Liver (tissue), 9 donors: ENCODE results near the gene GRM1. TPM values are rescaled to one million over a fixed set of nuclear protein-coding genes. Genes with fewer than 3 reads are reported as not detected.

Experiments
- DNase-seq: peaks from one replicate; pipeline ENCODE4 v3.0.0-alpha.2; 2017; ENCODE audit warnings: low spot score
- H3K27ac ChIP-seq, 2 donors: one replicate each; pipeline ENCODE4 v1.7.0; 2013; ENCODE audit warnings: inconsistent platforms in 2 of 2, low read length in 2 of 2, control low read depth in 1 of 2, low read depth in 1 of 2, mild to moderate bottlenecking in 1 of 2
- H3K27me3 ChIP-seq, 4 donors: one replicate each; pipeline versions ENCODE4 v1.6.1 to v1.7.0; 2013; ENCODE audit warnings: low read length in 3 of 4, inconsistent platforms in 1 of 4, mild to moderate bottlenecking in 1 of 4, moderate library complexity in 1 of 4; ENCODE audit not compliant: control insufficient read depth in 4 of 4, insufficient read depth in 4 of 4
- H3K36me3 ChIP-seq, 4 donors: one replicate each; pipeline versions ENCODE4 v1.6.1 to v1.7.0; 2013; ENCODE audit warnings: low read length in 3 of 4, mild to moderate bottlenecking in 3 of 4, low read depth in 1 of 4, moderate library complexity in 1 of 4; ENCODE audit not compliant: control insufficient read depth in 4 of 4, insufficient read depth in 3 of 4
- H3K4me1 ChIP-seq, 4 donors: one replicate each; pipeline versions ENCODE4 v1.6.1 to v1.7.0; 2013; ENCODE audit warnings: low read length in 3 of 4, mild to moderate bottlenecking in 3 of 4, moderate library complexity in 1 of 4; ENCODE audit not compliant: control insufficient read depth in 4 of 4, insufficient read depth in 4 of 4
- H3K4me3 ChIP-seq, 3 donors: one replicate each; pipeline versions ENCODE4 v1.6.1 to v1.7.0; 2013; ENCODE audit warnings: low read length in 3 of 3, control low read depth in 1 of 3, low read depth in 1 of 3, mild to moderate bottlenecking in 1 of 3
- H3K9ac ChIP-seq, 2 donors: one replicate each; pipeline ENCODE4 v1.7.0; 2013; ENCODE audit warnings: low read length in 2 of 2, mild to moderate bottlenecking in 2 of 2, moderate library complexity in 2 of 2, control low read depth in 1 of 2, low read depth in 1 of 2
- H3K9me3 ChIP-seq, 4 donors: one replicate each; pipeline versions ENCODE4 v1.6.1 to v1.7.0; 2013; ENCODE audit warnings: low read length in 3 of 4; ENCODE audit not compliant: control insufficient read depth in 4 of 4
- EGR1 ChIP-seq, 2 donors: IDR thresholded peaks; 2 replicates each; pipeline ENCODE4 v1.6.1; 2016 to 2018; ENCODE audit warnings: antibody characterized with exemption in 2 of 2, low read depth in 2 of 2
- FOXA2 ChIP-seq: IDR thresholded peaks from 2 replicates; pipeline ENCODE4 v1.6.1; 2016; ENCODE audit warnings: antibody characterized with exemption
- GABPA ChIP-seq, 2 donors: IDR thresholded peaks in 1 of 2; conservative IDR thresholded peaks in 1 of 2; 2 replicates each; pipeline ENCODE4 v1.6.1; 2016; ENCODE audit warnings: antibody characterized with exemption in 2 of 2, mild to moderate bottlenecking in 1 of 2, moderate library complexity in 1 of 2
- HNF4A ChIP-seq, 2 donors: conservative IDR thresholded peaks; 2 replicates each; pipeline ENCODE4 v1.6.1; 2016; ENCODE audit warnings: antibody characterized with exemption in 2 of 2, mild to moderate bottlenecking in 2 of 2
- HNF4G ChIP-seq: IDR thresholded peaks from 2 replicates; pipeline ENCODE4 v1.6.1; 2016; ENCODE audit warnings: antibody characterized with exemption
- NR2F2 ChIP-seq: IDR thresholded peaks from 2 replicates; pipeline ENCODE4 v1.6.1; 2016; ENCODE audit warnings: antibody characterized with exemption
- RAD21 ChIP-seq, 2 donors: IDR thresholded peaks; 2 replicates each; pipeline ENCODE4 v1.6.1; 2016; ENCODE audit warnings: antibody characterized with exemption in 2 of 2, mild to moderate bottlenecking in 2 of 2
- RXRA ChIP-seq, 2 donors: IDR thresholded peaks; 2 replicates each; pipeline ENCODE4 v1.6.1; 2017 to 2018; ENCODE audit warnings: antibody characterized with exemption in 2 of 2, mild to moderate bottlenecking in 1 of 2
- SP1 ChIP-seq: IDR thresholded peaks from 2 replicates; pipeline ENCODE4 v1.6.1; 2018; ENCODE audit warnings: antibody characterized with exemption, mild to moderate bottlenecking
- TAF1 ChIP-seq: conservative IDR thresholded peaks from 2 replicates; pipeline ENCODE4 v1.6.1; 2016; ENCODE audit warnings: antibody characterized with exemption, mild to moderate bottlenecking
- YY1 ChIP-seq: IDR thresholded peaks from 2 replicates; pipeline ENCODE4 v1.6.1; 2016; ENCODE audit warnings: antibody characterized with exemption, mild to moderate bottlenecking
- WGBS: extraction: QIAGEN DNeasy Blood & Tissue Kit; methylation state at CpG from one replicate; pipeline ENCODE4 v1.1.7; 2013; 5-methylcytosine and 5-hydroxymethylcytosine counted together
- polyA plus RNA-seq, 2 donors: library from polyadenylated mRNA; stranded (reverse) in 1 of 2; unstranded in 1 of 2; fragments of 200-250 nt in 1 of 2; fragments of >200 nt in 1 of 2; fragmentation: Nextera tagmentation in 1 of 2; extraction: Ambion mirVana in 1 of 2; gene quantifications; one replicate each; pipeline versions ENCODE4 v1.2.1 to v1.2.3, GENCODE V29; 2013 to 2015
- total RNA-seq, 2 donors: library from RNA; depleted of rRNA; stranded (reverse); fragments of >200 nt; gene quantifications; one replicate each; pipeline ENCODE4 v1.2.3, GENCODE V29; 2014
- TF ChIP-seq, protein P1 (sequence below): fragments of 150-350 bp; IDR thresholded peaks from 2 replicates; pipeline ENCODE4 v1.5.1; 2017; ENCODE audit warnings: improper control_type of control experiment, low read depth, low read length; ENCODE audit not compliant: missing input control
- TF ChIP-seq, protein P2 (sequence below): IDR thresholded peaks from 2 replicates; pipeline ENCODE4 v1.6.1; 2016; ENCODE audit warnings: antibody characterized with exemption
- TF ChIP-seq, protein P3 (sequence below): IDR thresholded peaks from 2 replicates; pipeline ENCODE4 v1.6.1; 2016; ENCODE audit warnings: antibody characterized with exemption
- TF ChIP-seq, protein P4 (sequence below): IDR thresholded peaks from 2 replicates; pipeline ENCODE4 v1.6.1; 2016; ENCODE audit warnings: antibody characterized with exemption, mild to moderate bottlenecking
- donor health status: healthy.
- donor health status: healthy.
- donor health status: healthy.
- donor health status: healthy.
- donor health status: healthy.

GRM1 gene
- total and polyA plus RNA-seq, 4 donors = under 0.01 to 0.05 (median 0.01) TPM; not detected in 1

DNA sequence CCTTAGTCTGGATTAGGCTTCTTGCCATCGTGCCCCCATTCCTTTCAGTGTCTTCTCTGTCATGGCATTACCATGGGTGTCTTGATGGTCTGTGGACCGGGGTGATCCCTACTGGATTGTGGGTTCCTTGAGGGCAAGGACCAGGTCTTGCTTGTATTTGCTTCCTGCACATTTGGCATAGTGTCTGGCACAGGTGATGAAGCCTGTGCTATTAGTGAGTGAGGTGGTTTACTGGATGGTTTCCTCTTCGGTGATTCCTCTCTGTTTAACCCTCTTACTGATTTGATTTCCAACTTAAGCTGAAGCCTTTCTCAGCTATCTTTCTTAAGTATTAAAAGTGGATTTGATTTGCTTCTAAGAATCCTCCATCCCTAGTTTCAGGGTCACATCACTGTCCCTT lies 162.3 kb downstream of the GRM1 start:
- no peak overlapping the region for H3K27ac ChIP-seq
- H3K9me3 ChIP-seq = no peaks in the 10 kb centered on the region
- H3K27me3 ChIP-seq = no peaks in the 10 kb centered on the region
- TF ChIP-seq FOXA2 (no peak), RAD21 (IDR thresholded peaks at IDR 0.05) (no peak), HNF4A (conservative IDR thresholded peaks at IDR 0.05) (no peak), TAF1 (no peak), YY1 (no peak)
- TF ChIP-seq, protein P1, sequence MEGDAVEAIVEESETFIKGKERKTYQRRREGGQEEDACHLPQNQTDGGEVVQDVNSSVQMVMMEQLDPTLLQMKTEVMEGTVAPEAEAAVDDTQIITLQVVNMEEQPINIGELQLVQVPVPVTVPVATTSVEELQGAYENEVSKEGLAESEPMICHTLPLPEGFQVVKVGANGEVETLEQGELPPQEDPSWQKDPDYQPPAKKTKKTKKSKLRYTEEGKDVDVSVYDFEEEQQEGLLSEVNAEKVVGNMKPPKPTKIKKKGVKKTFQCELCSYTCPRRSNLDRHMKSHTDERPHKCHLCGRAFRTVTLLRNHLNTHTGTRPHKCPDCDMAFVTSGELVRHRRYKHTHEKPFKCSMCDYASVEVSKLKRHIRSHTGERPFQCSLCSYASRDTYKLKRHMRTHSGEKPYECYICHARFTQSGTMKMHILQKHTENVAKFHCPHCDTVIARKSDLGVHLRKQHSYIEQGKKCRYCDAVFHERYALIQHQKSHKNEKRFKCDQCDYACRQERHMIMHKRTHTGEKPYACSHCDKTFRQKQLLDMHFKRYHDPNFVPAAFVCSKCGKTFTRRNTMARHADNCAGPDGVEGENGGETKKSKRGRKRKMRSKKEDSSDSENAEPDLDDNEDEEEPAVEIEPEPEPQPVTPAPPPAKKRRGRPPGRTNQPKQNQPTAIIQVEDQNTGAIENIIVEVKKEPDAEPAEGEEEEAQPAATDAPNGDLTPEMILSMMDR = no peak
- TF ChIP-seq, protein P2, sequence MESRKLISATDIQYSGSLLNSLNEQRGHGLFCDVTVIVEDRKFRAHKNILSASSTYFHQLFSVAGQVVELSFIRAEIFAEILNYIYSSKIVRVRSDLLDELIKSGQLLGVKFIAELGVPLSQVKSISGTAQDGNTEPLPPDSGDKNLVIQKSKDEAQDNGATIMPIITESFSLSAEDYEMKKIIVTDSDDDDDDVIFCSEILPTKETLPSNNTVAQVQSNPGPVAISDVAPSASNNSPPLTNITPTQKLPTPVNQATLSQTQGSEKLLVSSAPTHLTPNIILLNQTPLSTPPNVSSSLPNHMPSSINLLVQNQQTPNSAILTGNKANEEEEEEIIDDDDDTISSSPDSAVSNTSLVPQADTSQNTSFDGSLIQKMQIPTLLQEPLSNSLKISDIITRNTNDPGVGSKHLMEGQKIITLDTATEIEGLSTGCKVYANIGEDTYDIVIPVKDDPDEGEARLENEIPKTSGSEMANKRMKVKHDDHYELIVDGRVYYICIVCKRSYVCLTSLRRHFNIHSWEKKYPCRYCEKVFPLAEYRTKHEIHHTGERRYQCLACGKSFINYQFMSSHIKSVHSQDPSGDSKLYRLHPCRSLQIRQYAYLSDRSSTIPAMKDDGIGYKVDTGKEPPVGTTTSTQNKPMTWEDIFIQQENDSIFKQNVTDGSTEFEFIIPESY = no peak
- H3K9ac ChIP-seq = no peak overlapping the region
- H3K36me3 ChIP-seq = no peaks in the 10 kb centered on the region
- WGBS = 68% methylated on average over 3 of the region's 3 CpGs
- DNase-seq = no peak
- H3K4me3 ChIP-seq = no peak overlapping the region
- H3K4me1 ChIP-seq = no peaks in the 10 kb centered on the region

DNA sequence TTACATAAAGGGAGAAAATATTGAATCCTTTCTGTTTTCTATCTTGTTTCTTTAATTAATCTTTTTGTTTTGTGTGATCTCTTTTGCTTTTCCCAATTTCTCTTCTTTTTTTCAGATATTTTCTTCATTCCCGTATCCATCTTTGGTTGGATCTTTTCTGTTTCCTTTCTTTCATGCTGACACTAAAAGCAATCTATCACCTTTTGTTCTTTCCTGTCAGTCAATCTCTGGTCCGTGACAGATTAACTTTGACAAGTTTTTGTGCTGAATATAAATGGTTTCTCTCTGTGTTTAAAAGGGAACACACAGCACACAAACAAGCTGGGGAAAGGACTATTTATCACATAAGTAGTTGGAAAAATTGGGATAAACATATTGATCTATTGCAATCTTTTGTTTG lies 162.8 kb downstream of the GRM1 start:
- Histone ChIP-seq H3K4me1 (no peaks in the 10 kb centered on the region), H3K36me3 (no peaks in the 10 kb centered on the region), H3K9me3 (no peaks in the 10 kb centered on the region), H3K27me3 (no peaks in the 10 kb centered on the region), H3K9ac (no peak overlapping the region), H3K4me3 (no peak overlapping the region), H3K27ac (no peak overlapping the region)
- DNase-seq = no peak
- TF ChIP-seq, protein P2 = no peak
- TF ChIP-seq, protein P3, sequence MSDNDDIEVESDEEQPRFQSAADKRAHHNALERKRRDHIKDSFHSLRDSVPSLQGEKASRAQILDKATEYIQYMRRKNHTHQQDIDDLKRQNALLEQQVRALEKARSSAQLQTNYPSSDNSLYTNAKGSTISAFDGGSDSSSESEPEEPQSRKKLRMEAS = no peak
- TF ChIP-seq GABPA (IDR thresholded peaks at IDR 0.05 in 1 of 2, conservative IDR thresholded peaks at IDR 0.05 in 1 of 2) (no peak), FOXA2 (no peak), NR2F2 (no peak), HNF4G (no peak), SP1 (no peak), HNF4A (conservative IDR thresholded peaks at IDR 0.05) (no peak), EGR1 (IDR thresholded peaks at IDR 0.05; ENCODE audit: low read depth in 2 of 2) (no peak), YY1 (no peak), TAF1 (no peak), RXRA (IDR thresholded peaks at IDR 0.05) (no peak), RAD21 (IDR thresholded peaks at IDR 0.05) (no peak)
- TF ChIP-seq, protein P4, sequence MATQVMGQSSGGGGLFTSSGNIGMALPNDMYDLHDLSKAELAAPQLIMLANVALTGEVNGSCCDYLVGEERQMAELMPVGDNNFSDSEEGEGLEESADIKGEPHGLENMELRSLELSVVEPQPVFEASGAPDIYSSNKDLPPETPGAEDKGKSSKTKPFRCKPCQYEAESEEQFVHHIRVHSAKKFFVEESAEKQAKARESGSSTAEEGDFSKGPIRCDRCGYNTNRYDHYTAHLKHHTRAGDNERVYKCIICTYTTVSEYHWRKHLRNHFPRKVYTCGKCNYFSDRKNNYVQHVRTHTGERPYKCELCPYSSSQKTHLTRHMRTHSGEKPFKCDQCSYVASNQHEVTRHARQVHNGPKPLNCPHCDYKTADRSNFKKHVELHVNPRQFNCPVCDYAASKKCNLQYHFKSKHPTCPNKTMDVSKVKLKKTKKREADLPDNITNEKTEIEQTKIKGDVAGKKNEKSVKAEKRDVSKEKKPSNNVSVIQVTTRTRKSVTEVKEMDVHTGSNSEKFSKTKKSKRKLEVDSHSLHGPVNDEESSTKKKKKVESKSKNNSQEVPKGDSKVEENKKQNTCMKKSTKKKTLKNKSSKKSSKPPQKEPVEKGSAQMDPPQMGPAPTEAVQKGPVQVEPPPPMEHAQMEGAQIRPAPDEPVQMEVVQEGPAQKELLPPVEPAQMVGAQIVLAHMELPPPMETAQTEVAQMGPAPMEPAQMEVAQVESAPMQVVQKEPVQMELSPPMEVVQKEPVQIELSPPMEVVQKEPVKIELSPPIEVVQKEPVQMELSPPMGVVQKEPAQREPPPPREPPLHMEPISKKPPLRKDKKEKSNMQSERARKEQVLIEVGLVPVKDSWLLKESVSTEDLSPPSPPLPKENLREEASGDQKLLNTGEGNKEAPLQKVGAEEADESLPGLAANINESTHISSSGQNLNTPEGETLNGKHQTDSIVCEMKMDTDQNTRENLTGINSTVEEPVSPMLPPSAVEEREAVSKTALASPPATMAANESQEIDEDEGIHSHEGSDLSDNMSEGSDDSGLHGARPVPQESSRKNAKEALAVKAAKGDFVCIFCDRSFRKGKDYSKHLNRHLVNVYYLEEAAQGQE = no peak
- WGBS = 32% methylated on average over 2 of the region's 2 CpGs
